HG03442 (cell line): ENCODE data around the gene UGT1A1.
"Not testable (repeated sequence)": the region's sequence is repeated elsewhere in the genome, so short reads cannot be mapped to it uniquely, and the experiment has no call there.

Source experiments
- ATAC-seq: cut with Tn5 transposase; IDR thresholded peaks from one replicate; pipeline ENCODE4 v1.9.1; 2021; ENCODE audit warnings: mild to moderate bottlenecking, moderate library complexity; ENCODE audit not compliant: unreplicated experiment

Gene UGT1A1

GRCh38 chr2:233760043-233760442 is at the start of gene UGT1A1:
TSS of gene UGT1A1 (plus strand) at chr2:233760270. CDS start at chr2:233760288, 18 bp downstream.
- no peak for ATAC-seq

GRCh38 chr2:233711312-233712008 is 48.6 kb upstream of the UGT1A1 start:
- ATAC-seq = no peak

GRCh38 chr2:233712611-233713261 is 47.3 kb upstream of the UGT1A1 start, which contains the start of gene UGT1A5:
TSS of gene UGT1A5 (plus strand) at chr2:233712907. CDS start at chr2:233712992, 85 bp downstream.
- no peak for ATAC-seq

- ATAC-seq = no peak
Measured at GRCh38 chr2:233713262-233713615, 46.8 kb upstream of the UGT1A1 start.

- no peak for ATAC-seq
Measured at GRCh38 chr2:233714121-233714520, 45.9 kb upstream of the UGT1A1 start.

GRCh38 chr2:233718552-233718951 is 41.5 kb upstream of the UGT1A1 start, which contains the start of gene UGT1A4:
TSS of gene UGT1A4 (plus strand) at chr2:233718736. CDS start at chr2:233718821, 85 bp downstream.
- no peak for ATAC-seq

GRCh38 chr2:233728723-233729301 is 31.3 kb upstream of the UGT1A1 start, which contains the start of gene UGT1A3:
TSS of gene UGT1A3 (plus strand) at chr2:233729042. CDS start at chr2:233729127, 85 bp downstream.
- ATAC-seq = no peak

GRCh38 chr2:233736868-233737653 is 23.0 kb upstream of the UGT1A1 start:
- ATAC-seq = not testable (repeated sequence)

GRCh38 chr2:233740870-233741269 is 19.2 kb upstream of the UGT1A1 start:
- ATAC-seq = no peak

- no peak for ATAC-seq
Measured at GRCh38 chr2:233743464-233744259, 16.4 kb upstream of the UGT1A1 start.

GRCh38 chr2:233745073-233745755 is 14.9 kb upstream of the UGT1A1 start:
- ATAC-seq = no peak

- not testable (repeated sequence) for ATAC-seq
Measured at GRCh38 chr2:233745838-233746237, 14.2 kb upstream of the UGT1A1 start.

GRCh38 chr2:233746475-233747282 is 13.4 kb upstream of the UGT1A1 start:
- no peak for ATAC-seq

GRCh38 chr2:233747283-233747544 is 12.9 kb upstream of the UGT1A1 start:
- no peak for ATAC-seq

GRCh38 chr2:233750689-233751088 is 9.4 kb upstream of the UGT1A1 start:
- ATAC-seq = not testable (repeated sequence)

- ATAC-seq = not testable (repeated sequence)
Measured at GRCh38 chr2:233751212-233752009, 8.7 kb upstream of the UGT1A1 start.

GRCh38 chr2:233754872-233755611 is 5.0 kb upstream of the UGT1A1 start:
- ATAC-seq = no peak
